GM21619 (cell line): Measurements from ENCODE around the gene RHOG.
A peak's percentile ranks its signal among the peaks of the same experiment; 100 is the strongest.

Experiments
- ATAC-seq: cut with Tn5 transposase; IDR thresholded peaks from one replicate; pipeline ENCODE4 v1.9.1; 2021; ENCODE audit not compliant: unreplicated experiment

RHOG gene

GRCh38 chr11:3860375-3860774 is 19.6 kb upstream of the RHOG start:
- ATAC-seq: no peak

GRCh38 chr11:3859373-3859881 is 18.7 kb upstream of the RHOG start:
- ATAC-seq: peak; percentile 33

- ATAC-seq: no peak
Measured at GRCh38 chr11:3857628-3858027, 16.9 kb upstream of the RHOG start.

GRCh38 chr11:3856856-3857553 is 16.2 kb upstream of the RHOG start:
- ATAC-seq: no peak

GRCh38 chr11:3855808-3856491 is 15.2 kb upstream of the RHOG start:
- peak; percentile 14 for ATAC-seq

GRCh38 chr11:3854977-3855807 is 14.4 kb upstream of the RHOG start, which contains the start of gene STIM1:
STIM1 (plus strand) TSS chr11:3855664; CDS start chr11:3856271, 607 bp downstream.
- peak; percentile 59 for ATAC-seq

DNA sequence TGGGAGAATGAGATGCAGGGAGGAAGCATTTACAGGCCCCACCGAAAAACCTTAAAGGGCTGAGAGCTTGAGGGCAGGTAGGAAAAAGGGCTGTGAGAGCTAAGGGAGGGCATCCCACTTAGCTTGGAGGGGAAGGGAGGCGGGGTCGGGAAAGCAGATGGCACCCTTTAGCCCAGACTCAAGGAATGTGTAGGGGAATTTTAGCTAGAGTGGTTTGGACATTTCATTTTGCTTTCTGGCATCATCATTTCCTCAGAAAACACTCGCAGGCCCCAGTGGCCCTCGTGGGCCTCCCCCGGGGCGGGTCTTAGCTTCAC is 13.9 kb upstream of the RHOG start:
- ATAC-seq: no peak

GRCh38 chr11:3853899-3854659 is 13.3 kb upstream of the RHOG start:
- ATAC-seq: peak; percentile 29

GRCh38 chr11:3853545-3853842 is 12.7 kb upstream of the RHOG start:
- no peak for ATAC-seq

DNA sequence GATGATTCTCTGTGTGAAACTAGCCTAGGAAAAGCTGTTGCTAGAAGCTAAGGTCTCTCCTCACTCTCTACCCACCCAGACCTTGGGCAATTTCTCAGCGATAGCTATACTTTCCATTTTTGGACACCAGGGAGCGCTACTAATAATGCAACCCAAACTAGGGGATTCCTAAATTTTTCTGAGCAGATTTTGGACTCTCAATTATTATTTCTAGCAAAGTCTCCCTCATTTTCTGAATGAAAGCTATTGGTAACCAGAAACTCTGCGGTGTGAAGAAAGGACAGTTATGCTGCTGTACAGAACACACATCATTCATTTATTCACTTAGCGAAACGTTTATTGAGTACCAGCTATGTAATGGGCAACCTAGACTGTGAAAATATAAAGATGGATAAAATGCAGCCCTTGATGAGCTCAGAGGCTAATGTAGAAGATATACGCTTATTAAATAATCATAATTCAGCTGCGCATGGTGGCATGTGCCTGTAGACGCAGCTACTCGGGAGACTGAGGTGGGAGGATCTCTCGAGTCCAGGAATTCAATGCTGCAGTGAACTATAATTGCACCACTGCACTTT is 8.6 kb upstream of the RHOG start:
- ATAC-seq: no peak

DNA sequence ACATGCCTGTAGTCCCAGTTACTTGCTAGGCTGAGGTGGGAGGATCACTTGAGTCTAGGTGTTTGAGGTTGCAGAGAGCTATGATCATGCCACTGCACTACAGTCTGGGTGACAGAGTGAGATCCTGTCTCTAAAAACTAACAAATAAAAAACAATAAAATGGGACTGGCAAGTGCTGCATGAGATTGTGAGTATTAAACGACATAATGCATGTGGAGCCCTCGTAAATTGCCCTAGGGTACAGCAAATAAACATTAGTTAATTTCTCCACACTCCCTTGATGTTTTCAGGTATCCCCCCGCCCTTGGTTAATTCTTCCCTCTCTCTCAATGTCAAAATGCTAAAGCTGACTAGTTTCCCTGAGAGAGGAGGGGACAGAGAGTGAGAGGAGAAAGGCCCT is 4.9 kb upstream of the RHOG start:
- no peak for ATAC-seq

DNA sequence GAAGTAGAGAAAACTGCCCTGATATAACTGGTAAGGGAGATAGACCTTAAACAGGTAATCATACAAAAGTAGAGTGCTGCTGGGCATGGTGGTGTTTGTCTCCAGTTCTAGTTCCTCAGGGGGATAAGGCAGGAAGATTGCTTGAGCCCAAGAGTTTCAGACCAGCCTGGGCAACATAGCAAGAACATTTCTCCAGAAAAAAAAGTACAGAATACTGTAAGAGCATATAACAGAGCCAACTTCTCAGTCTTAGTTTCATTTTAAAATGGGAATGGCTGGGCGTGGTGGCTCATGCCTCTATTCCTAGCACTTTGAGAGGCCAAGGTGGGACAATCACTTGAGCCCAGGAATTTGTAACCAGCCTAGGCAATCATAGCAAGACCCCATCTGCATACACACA is 4.5 kb upstream of the RHOG start:
- ATAC-seq: no peak

DNA sequence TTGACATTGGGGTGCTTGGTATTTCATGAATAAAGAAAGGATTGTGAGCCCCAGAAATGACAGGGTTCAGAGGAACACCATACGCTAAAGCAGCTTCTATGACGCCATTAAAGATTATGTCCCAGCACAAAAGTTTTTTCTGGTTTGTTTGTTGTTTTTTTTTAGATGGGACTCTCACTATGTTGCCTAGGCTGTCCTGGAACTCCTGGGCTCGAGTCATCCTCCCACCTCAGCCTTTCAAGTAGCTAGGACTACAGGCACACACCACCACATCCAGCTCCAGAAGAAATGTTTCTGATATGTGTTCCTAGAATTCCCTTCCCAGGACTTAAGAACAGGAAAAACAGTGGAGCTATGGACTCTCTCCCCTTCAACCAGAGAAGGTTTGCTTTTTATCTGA is 2.6 kb upstream of the RHOG start:
- ATAC-seq: no peak

- peak; percentile 48 for ATAC-seq
Measured at GRCh38 chr11:3841426-3842350, 929 bp upstream of the RHOG start.

- ATAC-seq: no peak
Measured at GRCh38 chr11:3840004-3840869, 522 bp downstream of the RHOG start.

- no peak for ATAC-seq
Measured at GRCh38 chr11:3838504-3838903, 2.3 kb downstream of the RHOG start.

DNA sequence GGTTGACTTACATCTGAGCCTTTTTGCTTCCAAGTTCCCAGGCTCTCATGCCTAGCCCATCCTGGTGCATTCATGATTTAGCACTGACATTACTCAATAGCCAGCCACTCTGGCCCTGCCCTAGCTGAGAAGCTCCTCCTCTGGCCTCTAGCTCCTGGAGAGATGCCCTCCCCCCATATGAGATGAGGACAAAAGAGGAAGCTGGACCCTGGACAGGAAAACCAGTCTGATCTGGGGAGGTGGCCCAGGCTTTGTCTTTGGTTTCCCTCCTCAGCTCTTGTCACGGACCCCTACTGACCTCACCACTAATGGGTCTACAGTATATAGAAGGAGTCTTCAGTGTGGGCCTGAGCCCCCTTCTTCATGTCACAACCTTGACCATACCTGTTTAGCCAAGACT is 3.0 kb downstream of the RHOG start:
- no peak for ATAC-seq

DNA sequence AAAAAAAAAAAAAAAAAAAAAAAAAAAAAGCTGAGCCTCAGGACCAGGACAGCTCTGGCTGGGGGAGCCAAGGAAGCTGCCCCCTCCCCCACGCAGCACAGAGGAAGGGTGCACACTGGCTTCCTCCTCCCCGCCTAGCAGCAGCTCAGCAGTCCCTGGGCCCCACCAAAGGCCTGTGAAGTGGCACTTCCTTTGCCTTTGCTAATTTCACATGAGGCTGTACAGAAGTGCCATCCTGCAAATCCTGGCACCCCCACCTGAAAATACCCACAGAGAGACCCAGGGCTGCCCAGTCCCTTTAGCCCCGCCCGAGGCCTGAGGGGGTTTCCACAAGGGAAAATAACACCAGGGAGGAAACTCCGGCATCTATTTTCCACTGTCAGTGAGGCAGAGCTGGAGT is 3.9 kb downstream of the RHOG start:
- no peak for ATAC-seq

DNA sequence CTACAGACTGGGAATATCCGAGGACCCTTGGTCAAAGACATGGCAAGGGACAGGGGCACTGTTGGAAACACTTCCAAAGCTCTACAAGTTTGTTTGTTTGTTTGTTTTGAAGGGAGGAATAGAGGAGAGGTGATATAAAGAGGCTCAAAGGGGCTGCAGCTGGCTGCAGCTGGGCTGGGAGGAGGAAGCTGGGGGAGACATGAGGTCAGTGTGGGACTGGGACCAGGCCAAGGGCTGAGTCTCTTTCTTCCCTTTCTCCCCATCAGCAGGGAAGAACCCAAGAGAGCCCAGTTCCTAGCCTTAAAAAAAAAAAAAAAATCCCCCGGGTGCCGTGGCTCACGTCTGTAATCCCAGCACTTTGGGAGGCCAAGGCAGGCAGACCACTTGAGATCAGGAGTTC is 5.0 kb downstream of the RHOG start:
- no peak for ATAC-seq
